ENCODE measurements around the gene TWF2. TPM values are rescaled to one million over a fixed set of nuclear protein-coding genes. Genes with fewer than 3 reads are reported as not detected.

Gene TWF2
- total and polyA plus RNA-seq, 9 of the 15 experiments (the other 6 are each of a cell fraction or from before 2014, with no cell fraction given) = 0.11 to 61.9 (median 29.7) TPM

DNA sequence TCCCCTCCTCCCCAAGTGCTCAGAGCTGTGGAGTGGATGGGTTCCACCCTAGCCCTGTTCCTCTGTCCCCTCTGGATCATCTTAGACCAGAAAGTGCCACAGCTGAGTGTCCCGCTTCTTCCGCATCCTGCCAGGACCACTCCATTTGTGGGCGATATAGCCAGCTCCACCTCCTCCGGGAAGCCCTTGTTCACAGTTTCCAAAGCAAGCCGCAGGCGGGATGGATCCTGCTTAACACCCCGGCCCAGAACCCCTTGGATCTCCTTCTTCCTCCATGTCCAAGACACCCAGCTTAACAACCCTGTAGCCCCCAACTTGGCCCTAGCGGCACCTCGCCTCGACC is 41.5 kb downstream of the TWF2 start:
- POLR2A ChIA-PET = interaction anchor here (0.6 to 1.0 kb wide), 5 partner anchors 9 to 962 kb away, joined by 3 to 4 read pairs (median 3); no protein-coding TSS in a partner anchor
- FAIRE-seq = no peak
- ATAC-seq = peak; percentile 9
- no peaks in the 10 kb centered on the region for H4K20me1 ChIP-seq (replicated peaks; ENCODE audit: control insufficient read depth, insufficient read depth, low read length)
- H3K9me1 ChIP-seq (ENCODE audit: control insufficient read depth, insufficient read depth, low read length) = no peaks in the 10 kb centered on the region
- no peaks in the 10 kb centered on the region for H3K9me3 ChIP-seq (replicated peaks; ENCODE audit: control insufficient read depth, insufficient read depth, low read depth, low read length)
- H3K4me3 ChIP-seq = peak overlapping the region; percentile 77
- peaks cover 33% of the 10 kb centered on the region; the same call in 2 of the 3 replicates for H3K36me3 ChIP-seq (ENCODE audit: control insufficient read depth, insufficient read depth, low read length)
- CTCF ChIA-PET (ENCODE audit: low intra/inter-chr PET ratio) = no interaction called here
- H3K4me2 ChIP-seq (ENCODE audit: insufficient read depth, low read length) = peak overlapping the region; percentile 78
- TSS peak; percentile 74 for BruUV-seq (replicated peaks)
- H3K27ac ChIP-seq (ENCODE audit: extremely low read depth, low read depth, low read length) = peak overlapping the region; percentile 57
- H2AFZ ChIP-seq (ENCODE audit: low read depth, low read length) = peak overlapping the region; percentile 92
- no peak for DNase-seq (ENCODE audit: extremely low read depth in 1 of 4, low spot score in 3 of 4)
- in situ Hi-C loops (cut with MboI) (no loop called here), intact Hi-C loops (cut with micrococcal nuclease) (no loop called here)
- peaks cover 16% of the 10 kb centered on the region for H3K79me2 ChIP-seq (ENCODE audit: control insufficient read depth, insufficient read depth, low read length)
- H3K4me1 ChIP-seq (replicated peaks in 1 of 2; ENCODE audit: control insufficient read depth in 2 of 2, insufficient read depth in 2 of 2, low read length in 2 of 2) = peaks cover 22 to 31% of the 10 kb centered on the region in 2 experiments; a peak in 4 of 5 replicates
- no peaks in the 10 kb centered on the region for H3K27me3 ChIP-seq (ENCODE audit: control insufficient read depth in 2 of 2, insufficient read depth in 2 of 2, low read length in 2 of 2)
- WGBS (ENCODE audit: insufficient coverage, low coverage, missing lambda C conversion rate) = 40% methylated on average over 9 of the region's 10 CpGs
- peak overlapping the region; percentile 80 to 96 for H3K9ac ChIP-seq (ENCODE audit: insufficient read depth in 1 of 2, low read depth in 2 of 2, low read length in 2 of 2)
- TF ChIP-seq HDGF (IDR thresholded peaks at IDR 0.05) (0 out of 2 replicates have a peak, but pooled peaks have one; percentile 48), ZNF589 (CRISPR knock-in tag; IDR thresholded peaks at IDR 0.05; ENCODE audit: low read depth) (0 out of 2 replicates have a peak, but pooled peaks have one; percentile 29), ZNF24 (IDR thresholded peaks at IDR 0.05) (no peak), TAF1 (IDR thresholded peaks at IDR 0.05; ENCODE audit: control insufficient read depth, extremely low read depth, insufficient read depth, low read length, severe bottlenecking) (no peak), SMARCC2 (IDR thresholded peaks at IDR 0.05; ENCODE audit: low read depth) (no peak), BDP1 (IDR thresholded peaks at IDR 0.05; ENCODE audit: insufficient read depth, insufficient read length) (no peak), E2F3 (CRISPR knock-in tag; IDR thresholded peaks at IDR 0.05) (0 out of 2 replicates have a peak, but pooled peaks have one; percentile 53)
- TF ChIP-seq, protein P1, sequence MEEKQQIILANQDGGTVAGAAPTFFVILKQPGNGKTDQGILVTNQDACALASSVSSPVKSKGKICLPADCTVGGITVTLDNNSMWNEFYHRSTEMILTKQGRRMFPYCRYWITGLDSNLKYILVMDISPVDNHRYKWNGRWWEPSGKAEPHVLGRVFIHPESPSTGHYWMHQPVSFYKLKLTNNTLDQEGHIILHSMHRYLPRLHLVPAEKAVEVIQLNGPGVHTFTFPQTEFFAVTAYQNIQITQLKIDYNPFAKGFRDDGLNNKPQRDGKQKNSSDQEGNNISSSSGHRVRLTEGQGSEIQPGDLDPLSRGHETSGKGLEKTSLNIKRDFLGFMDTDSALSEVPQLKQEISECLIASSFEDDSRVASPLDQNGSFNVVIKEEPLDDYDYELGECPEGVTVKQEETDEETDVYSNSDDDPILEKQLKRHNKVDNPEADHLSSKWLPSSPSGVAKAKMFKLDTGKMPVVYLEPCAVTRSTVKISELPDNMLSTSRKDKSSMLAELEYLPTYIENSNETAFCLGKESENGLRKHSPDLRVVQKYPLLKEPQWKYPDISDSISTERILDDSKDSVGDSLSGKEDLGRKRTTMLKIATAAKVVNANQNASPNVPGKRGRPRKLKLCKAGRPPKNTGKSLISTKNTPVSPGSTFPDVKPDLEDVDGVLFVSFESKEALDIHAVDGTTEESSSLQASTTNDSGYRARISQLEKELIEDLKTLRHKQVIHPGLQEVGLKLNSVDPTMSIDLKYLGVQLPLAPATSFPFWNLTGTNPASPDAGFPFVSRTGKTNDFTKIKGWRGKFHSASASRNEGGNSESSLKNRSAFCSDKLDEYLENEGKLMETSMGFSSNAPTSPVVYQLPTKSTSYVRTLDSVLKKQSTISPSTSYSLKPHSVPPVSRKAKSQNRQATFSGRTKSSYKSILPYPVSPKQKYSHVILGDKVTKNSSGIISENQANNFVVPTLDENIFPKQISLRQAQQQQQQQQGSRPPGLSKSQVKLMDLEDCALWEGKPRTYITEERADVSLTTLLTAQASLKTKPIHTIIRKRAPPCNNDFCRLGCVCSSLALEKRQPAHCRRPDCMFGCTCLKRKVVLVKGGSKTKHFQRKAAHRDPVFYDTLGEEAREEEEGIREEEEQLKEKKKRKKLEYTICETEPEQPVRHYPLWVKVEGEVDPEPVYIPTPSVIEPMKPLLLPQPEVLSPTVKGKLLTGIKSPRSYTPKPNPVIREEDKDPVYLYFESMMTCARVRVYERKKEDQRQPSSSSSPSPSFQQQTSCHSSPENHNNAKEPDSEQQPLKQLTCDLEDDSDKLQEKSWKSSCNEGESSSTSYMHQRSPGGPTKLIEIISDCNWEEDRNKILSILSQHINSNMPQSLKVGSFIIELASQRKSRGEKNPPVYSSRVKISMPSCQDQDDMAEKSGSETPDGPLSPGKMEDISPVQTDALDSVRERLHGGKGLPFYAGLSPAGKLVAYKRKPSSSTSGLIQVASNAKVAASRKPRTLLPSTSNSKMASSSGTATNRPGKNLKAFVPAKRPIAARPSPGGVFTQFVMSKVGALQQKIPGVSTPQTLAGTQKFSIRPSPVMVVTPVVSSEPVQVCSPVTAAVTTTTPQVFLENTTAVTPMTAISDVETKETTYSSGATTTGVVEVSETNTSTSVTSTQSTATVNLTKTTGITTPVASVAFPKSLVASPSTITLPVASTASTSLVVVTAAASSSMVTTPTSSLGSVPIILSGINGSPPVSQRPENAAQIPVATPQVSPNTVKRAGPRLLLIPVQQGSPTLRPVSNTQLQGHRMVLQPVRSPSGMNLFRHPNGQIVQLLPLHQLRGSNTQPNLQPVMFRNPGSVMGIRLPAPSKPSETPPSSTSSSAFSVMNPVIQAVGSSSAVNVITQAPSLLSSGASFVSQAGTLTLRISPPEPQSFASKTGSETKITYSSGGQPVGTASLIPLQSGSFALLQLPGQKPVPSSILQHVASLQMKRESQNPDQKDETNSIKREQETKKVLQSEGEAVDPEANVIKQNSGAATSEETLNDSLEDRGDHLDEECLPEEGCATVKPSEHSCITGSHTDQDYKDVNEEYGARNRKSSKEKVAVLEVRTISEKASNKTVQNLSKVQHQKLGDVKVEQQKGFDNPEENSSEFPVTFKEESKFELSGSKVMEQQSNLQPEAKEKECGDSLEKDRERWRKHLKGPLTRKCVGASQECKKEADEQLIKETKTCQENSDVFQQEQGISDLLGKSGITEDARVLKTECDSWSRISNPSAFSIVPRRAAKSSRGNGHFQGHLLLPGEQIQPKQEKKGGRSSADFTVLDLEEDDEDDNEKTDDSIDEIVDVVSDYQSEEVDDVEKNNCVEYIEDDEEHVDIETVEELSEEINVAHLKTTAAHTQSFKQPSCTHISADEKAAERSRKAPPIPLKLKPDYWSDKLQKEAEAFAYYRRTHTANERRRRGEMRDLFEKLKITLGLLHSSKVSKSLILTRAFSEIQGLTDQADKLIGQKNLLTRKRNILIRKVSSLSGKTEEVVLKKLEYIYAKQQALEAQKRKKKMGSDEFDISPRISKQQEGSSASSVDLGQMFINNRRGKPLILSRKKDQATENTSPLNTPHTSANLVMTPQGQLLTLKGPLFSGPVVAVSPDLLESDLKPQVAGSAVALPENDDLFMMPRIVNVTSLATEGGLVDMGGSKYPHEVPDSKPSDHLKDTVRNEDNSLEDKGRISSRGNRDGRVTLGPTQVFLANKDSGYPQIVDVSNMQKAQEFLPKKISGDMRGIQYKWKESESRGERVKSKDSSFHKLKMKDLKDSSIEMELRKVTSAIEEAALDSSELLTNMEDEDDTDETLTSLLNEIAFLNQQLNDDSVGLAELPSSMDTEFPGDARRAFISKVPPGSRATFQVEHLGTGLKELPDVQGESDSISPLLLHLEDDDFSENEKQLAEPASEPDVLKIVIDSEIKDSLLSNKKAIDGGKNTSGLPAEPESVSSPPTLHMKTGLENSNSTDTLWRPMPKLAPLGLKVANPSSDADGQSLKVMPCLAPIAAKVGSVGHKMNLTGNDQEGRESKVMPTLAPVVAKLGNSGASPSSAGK (IDR thresholded peaks at IDR 0.05) = 0 out of 2 replicates have a peak, but pooled peaks have one; percentile 66

Data from K562 (cell line).